A549 (cell line): ENCODE data around the gene LSP1. TPM values are rescaled to one million over a fixed set of nuclear protein-coding genes. Genes with fewer than 3 reads are reported as not detected.

Source experiments
- ATAC-seq, 2 experiments: fragments of 200-7000 bp in 1 of 2; fragments of >200 bp in 1 of 2; cut with Nextera tagmentation in 1 of 2; cut with Tn5 transposase in 1 of 2; 3 replicates each; pipeline versions ENCODE4 v1.8.0 to v1.9.1; 2018 to 2020; ENCODE audit warnings: mild to moderate bottlenecking in 1 of 2, moderate library complexity in 1 of 2
- CTCF ChIA-PET: fragments of 300-600 bp; sonication (Branson Sonifier 250); formaldehyde crosslinking; extraction: SDS; loops from one replicate; lab custom pipeline; 2021; ENCODE audit warnings: antibody characterized with exemption, inconsistent platforms; lab: Yijun Ruan, JAX
- POLR2A ChIA-PET: fragments of 350-600 bp; formaldehyde crosslinking; extraction: SDS; loops from one replicate; lab custom pipeline; 2021; ENCODE audit warnings: antibody characterized with exemption, inconsistent platforms; lab: Yijun Ruan, JAX
- DNase-seq, 2 experiments: peaks; one replicate each; pipeline versions ENCODE4 v3.0.0 to v3.0.0-alpha.2; 2011 to 2016; ENCODE audit warnings: low read depth in 1 of 2, low spot score in 1 of 2
- FAIRE-seq: peaks from 2 replicates; lab custom pipeline; 2011; peaks lifted over from hg19 to GRCh38; lab: Jason Lieb, UNC
- H3K27ac ChIP-seq, 2 experiments: fragments of >200 bp; sonication (Bioruptor Twin); formaldehyde crosslinking; 3 replicates each; pipeline ENCODE4 v1.5.1; 2016 to 2017
- H3K4me1 ChIP-seq: fragments of >200 bp; sonication (Bioruptor Twin); formaldehyde crosslinking; 3 replicates; pipeline ENCODE4 v1.6.1; 2016
- H3K4me2 ChIP-seq: fragments of >200 bp; sonication (Bioruptor Twin); formaldehyde crosslinking; 3 replicates; pipeline ENCODE4 v1.6.1; 2016
- H3K4me3 ChIP-seq: fragments of >200 bp; sonication (Bioruptor Twin); formaldehyde crosslinking; 3 replicates; pipeline ENCODE4 v1.5.1; 2016
- H3K9me3 ChIP-seq: fragments of >200 bp; sonication (Bioruptor Twin); formaldehyde crosslinking; 3 replicates; pipeline ENCODE4 v1.6.1; 2016
- EHF ChIP-seq: fragments of 250-450 bp; sonication (Bioruptor Pico); IDR thresholded peaks from 2 replicates; pipeline ENCODE4 v1.5.0; 2020; ENCODE audit warnings: mild to moderate bottlenecking
- EP300 ChIP-seq, 2 experiments: fragments of >200 bp; sonication (Bioruptor Twin); formaldehyde crosslinking; IDR thresholded peaks; 2 replicates in 1 of 2; 3 replicates in 1 of 2; pipeline ENCODE4 v1.6.1; 2016 to 2017
- ESRRA ChIP-seq: fragments of 150-350 bp; IDR thresholded peaks from 2 replicates; pipeline ENCODE4 v1.6.1; 2014; ENCODE audit warnings: mild to moderate bottlenecking, low read length, borderline replicate concordance
- FOSB ChIP-seq: fragments of 250-450 bp; sonication (Bioruptor Pico); IDR thresholded peaks from 2 replicates; pipeline ENCODE4 v1.5.0; 2020; ENCODE audit warnings: mild to moderate bottlenecking, moderate library complexity
- FOSL2 ChIP-seq, 2 experiments: fragments of 450-650 bp in 1 of 2; fragments of >200 bp in 1 of 2; sonication (Bioruptor Twin) in 1 of 2; formaldehyde crosslinking; IDR thresholded peaks; 2 replicates each; pipeline versions ENCODE4 v1.5.0 to v1.6.1; 2016 to 2020; ENCODE audit warnings: mild to moderate bottlenecking in 1 of 2, moderate library complexity in 1 of 2
- FOXS1 ChIP-seq: fragments of 250-450 bp; sonication (Bioruptor Pico); IDR thresholded peaks from 2 replicates; pipeline ENCODE4 v1.5.0; 2020; ENCODE audit warnings: mild to moderate bottlenecking, moderate library complexity
- GATA3 ChIP-seq: IDR thresholded peaks from 2 replicates; pipeline ENCODE4 v1.6.1; 2012; ENCODE audit warnings: borderline replicate concordance
- HDAC2 ChIP-seq: fragments of 200-600 bp; sonication (generic); IDR thresholded peaks from 2 replicates; pipeline ENCODE4 v1.6.1; 2016
- HEYL ChIP-seq: fragments of 250-450 bp; sonication (Bioruptor Pico); IDR thresholded peaks from 2 replicates; pipeline ENCODE4 v1.8.0; 2021; ENCODE audit warnings: mild to moderate bottlenecking, moderate library complexity
- HOXB13 ChIP-seq: fragments of 250-450 bp; sonication (Bioruptor Pico); IDR thresholded peaks from 2 replicates; pipeline ENCODE4 v1.5.0; 2020; ENCODE audit warnings: low read depth, mild to moderate bottlenecking, moderate library complexity
- HOXB5 ChIP-seq: fragments of 250-450 bp; sonication (Bioruptor Pico); IDR thresholded peaks from 2 replicates; pipeline ENCODE4 v1.5.0; 2020; ENCODE audit warnings: mild to moderate bottlenecking, moderate library complexity
- JUNB ChIP-seq: fragments of >200 bp; sonication (Bioruptor Twin); formaldehyde crosslinking; IDR thresholded peaks from 2 replicates; pipeline ENCODE4 v1.6.1; 2016
- KDM1A ChIP-seq: fragments of 200-600 bp; sonication (generic); IDR thresholded peaks from 2 replicates; pipeline ENCODE4 v1.6.1; 2016; ENCODE audit warnings: low read depth, mild to moderate bottlenecking
- NFE2L2 ChIP-seq: fragments of 150-350 bp; conservative IDR thresholded peaks from 2 replicates; pipeline ENCODE4 v1.6.1; 2014; ENCODE audit warnings: low read length
- NPAS2 ChIP-seq: fragments of 250-450 bp; sonication (Bioruptor Pico); IDR thresholded peaks from 2 replicates; pipeline ENCODE4 v1.8.0; 2022; ENCODE audit warnings: mild to moderate bottlenecking, moderate library complexity, borderline replicate concordance
- POLR2AphosphoS2 ChIP-seq: conservative IDR thresholded peaks from 2 replicates; pipeline ENCODE4 v1.6.1; 2012; ENCODE audit warnings: low read length, improper control_type of control experiment, inconsistent platforms
- RARB ChIP-seq: fragments of 250-450 bp; sonication (Bioruptor Pico); IDR thresholded peaks from 2 replicates; pipeline ENCODE4 v1.8.0; 2021; ENCODE audit warnings: mild to moderate bottlenecking, moderate library complexity
- RCOR1 ChIP-seq: fragments of 150-350 bp; IDR thresholded peaks from 2 replicates; pipeline ENCODE4 v1.6.1; 2014; ENCODE audit warnings: antibody characterized with exemption, low read length, low read depth
- TP53 ChIP-seq: fragments of 250-450 bp; sonication (Bioruptor Pico); IDR thresholded peaks from 2 replicates; pipeline ENCODE4 v1.5.0; 2021; ENCODE audit warnings: mild to moderate bottlenecking, moderate library complexity
- ZFP36 ChIP-seq: fragments of 450-650 bp; IDR thresholded peaks from 2 replicates; pipeline ENCODE4 v1.6.1; 2014; ENCODE audit warnings: borderline replicate concordance; ENCODE audit not compliant: partially characterized antibody
- ZNF302 ChIP-seq: fragments of 250-450 bp; sonication (Bioruptor Pico); IDR thresholded peaks from 2 replicates; pipeline ENCODE4 v1.9.0; 2021; ENCODE audit warnings: inconsistent platforms, mild to moderate bottlenecking, moderate library complexity
- ZSCAN20 ChIP-seq: fragments of 250-450 bp; sonication (Bioruptor Pico); IDR thresholded peaks from 2 replicates; pipeline ENCODE4 v1.8.0; 2022; ENCODE audit warnings: mild to moderate bottlenecking, moderate library complexity
- WGBS: methylation state at CpG from one replicate; pipeline ENCODE4 v1.1.6; 2017; ENCODE audit errors: missing lambda C conversion rate; 5-methylcytosine and 5-hydroxymethylcytosine counted together
- polyA plus RNA-seq, 4 experiments: library from polyadenylated mRNA; depleted of rRNA in 3 of 4; stranded (reverse); fragments of >200 nt; fragmentation: RNase III in 1 of 4; extraction: RNeasy Plus Mini Kit Qiagen cat#74134 plus additional on column Dnase treatment in 1 of 4; gene quantifications; 2 replicates in 3 of 4; 3 replicates in 1 of 4; pipeline ENCODE4 v1.2.3, GENCODE V29; 2011 to 2017
- TF ChIP-seq, protein P1 (sequence below): fragments of >200 bp; sonication (Bioruptor Twin); formaldehyde crosslinking; IDR thresholded peaks from 3 replicates; pipeline ENCODE4 v1.5.1; 2016

The LSP1 gene
- polyA plus RNA-seq, 2 of the 4 experiments (the other 2 are of a cell fraction), result 0.67 to 3.5 TPM

DNA sequence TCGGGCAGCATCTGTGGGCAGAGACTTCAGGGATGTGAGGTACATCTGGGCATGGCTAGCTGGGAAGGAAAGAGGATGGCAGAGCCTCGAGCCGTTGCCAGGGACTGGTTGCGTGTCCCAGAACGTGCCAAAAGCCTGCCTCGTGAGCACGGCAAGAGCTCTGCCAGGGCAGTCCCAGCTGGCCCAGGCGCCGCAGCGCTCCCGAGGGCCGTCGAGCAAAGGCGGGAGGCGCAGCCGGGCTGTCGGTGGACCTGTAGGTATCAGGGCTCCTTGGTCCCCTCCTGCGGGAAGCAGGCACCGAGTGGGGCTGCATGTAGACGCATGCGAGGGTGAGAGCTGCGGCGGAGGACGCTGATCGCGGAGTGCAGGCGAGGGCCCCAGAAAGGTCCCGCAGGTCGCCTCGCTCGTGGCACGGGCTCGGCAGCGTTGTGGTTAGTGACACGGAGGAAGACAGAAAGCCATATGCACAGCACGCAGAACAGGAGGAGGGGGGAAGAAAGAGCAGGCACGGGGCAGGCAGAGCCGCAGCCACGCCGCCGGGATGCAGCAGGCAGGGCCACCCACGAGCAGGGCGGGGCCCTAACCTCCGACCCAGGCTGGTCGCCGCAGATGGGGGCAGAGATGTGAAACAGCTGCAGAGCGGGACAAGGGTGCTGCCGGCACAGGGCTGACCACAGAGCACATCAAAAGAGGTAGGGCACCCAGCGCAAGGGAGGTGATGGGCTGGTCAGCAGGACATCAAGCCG lies 18.0 kb downstream of the LSP1 start:
- FAIRE-seq (no peak), DNase-seq (no peak), ATAC-seq (peak in 1 of 2 experiments; percentile 34; a peak in 3 of 6 replicates)
- Histone ChIP-seq H3K9me3 (no peaks in the 10 kb centered on the region), H3K4me1 (peaks cover 25% of the 10 kb centered on the region), H3K27ac (peak overlapping the region in 1 of 2 experiments; percentile 56; a peak in 3 of 6 replicates), H3K4me2 (peak overlapping the region; percentile 28; the same call in 1 of the 3 replicates), H3K4me3 (no peak overlapping the region)
- WGBS, result 43% methylated on average over 41 of the region's 50 CpGs
- POLR2A ChIA-PET, result no interaction called here
- 0 out of 2 replicates have a peak, but pooled peaks have one; percentile 20 for TF ChIP-seq KDM1A
- TF ChIP-seq FOXS1 (CRISPR knock-in tag), result no peak
- CTCF ChIA-PET, result interaction anchor here (0.7 to 3.5 kb wide), 15 partner anchors 11 to 280 kb away, joined by 3 to 35 read pairs (median 5); partner anchors contain the start of genes LSP1 and SYT8

DNA sequence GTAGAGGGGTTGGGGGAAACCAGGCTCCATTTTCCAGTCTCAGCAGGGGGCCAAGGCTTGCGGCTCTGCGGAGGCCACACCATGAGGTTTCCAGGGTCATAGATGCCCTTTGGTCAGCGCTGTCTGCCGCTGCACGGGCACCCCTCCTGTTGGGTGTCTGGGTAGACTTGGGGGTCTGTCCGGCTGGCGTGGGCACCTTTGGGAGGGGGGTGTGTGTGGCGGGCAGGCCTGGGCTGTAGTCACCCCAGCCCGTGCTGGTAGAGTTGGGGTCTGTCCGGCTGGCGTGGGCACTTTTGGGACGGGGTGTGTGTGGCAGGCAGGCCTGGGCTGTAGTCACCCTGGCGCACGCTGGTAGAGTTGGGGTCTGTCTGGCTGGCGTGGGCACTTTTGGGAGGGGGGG lies 18.6 kb downstream of the LSP1 start:
- TF ChIP-seq RCOR1, result no peak
- TF ChIP-seq RARB, result no peak
- TF ChIP-seq HDAC2, result no peak
- TF ChIP-seq ESRRA, result no peak
- no peak for TF ChIP-seq POLR2AphosphoS2
- no peak for TF ChIP-seq ZFP36
- TF ChIP-seq ZSCAN20 (CRISPR knock-in tag), result no peak
- TF ChIP-seq TP53, result no peak
- TF ChIP-seq GATA3, result no peak
- TF ChIP-seq, protein P1, sequence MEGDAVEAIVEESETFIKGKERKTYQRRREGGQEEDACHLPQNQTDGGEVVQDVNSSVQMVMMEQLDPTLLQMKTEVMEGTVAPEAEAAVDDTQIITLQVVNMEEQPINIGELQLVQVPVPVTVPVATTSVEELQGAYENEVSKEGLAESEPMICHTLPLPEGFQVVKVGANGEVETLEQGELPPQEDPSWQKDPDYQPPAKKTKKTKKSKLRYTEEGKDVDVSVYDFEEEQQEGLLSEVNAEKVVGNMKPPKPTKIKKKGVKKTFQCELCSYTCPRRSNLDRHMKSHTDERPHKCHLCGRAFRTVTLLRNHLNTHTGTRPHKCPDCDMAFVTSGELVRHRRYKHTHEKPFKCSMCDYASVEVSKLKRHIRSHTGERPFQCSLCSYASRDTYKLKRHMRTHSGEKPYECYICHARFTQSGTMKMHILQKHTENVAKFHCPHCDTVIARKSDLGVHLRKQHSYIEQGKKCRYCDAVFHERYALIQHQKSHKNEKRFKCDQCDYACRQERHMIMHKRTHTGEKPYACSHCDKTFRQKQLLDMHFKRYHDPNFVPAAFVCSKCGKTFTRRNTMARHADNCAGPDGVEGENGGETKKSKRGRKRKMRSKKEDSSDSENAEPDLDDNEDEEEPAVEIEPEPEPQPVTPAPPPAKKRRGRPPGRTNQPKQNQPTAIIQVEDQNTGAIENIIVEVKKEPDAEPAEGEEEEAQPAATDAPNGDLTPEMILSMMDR, result no peak
- Histone ChIP-seq H3K4me3 (no peak overlapping the region), H3K4me1 (peaks cover 30% of the 10 kb centered on the region), H3K4me2 (no peak overlapping the region), H3K9me3 (no peaks in the 10 kb centered on the region), H3K27ac (no peak overlapping the region; a peak in 1 of 6 replicates)
- DNase-seq (no peak), ATAC-seq (no peak), FAIRE-seq (no peak)
- ChIA-PET CTCF (interaction anchor here (1.2 to 3.5 kb wide), 6 partner anchors 10 to 279 kb away, joined by 3 to 35 read pairs (median 20); partner anchors contain the start of gene SYT8), POLR2A (no interaction called here)
- WGBS, result 81% methylated on average over 5 of the region's 15 CpGs

DNA sequence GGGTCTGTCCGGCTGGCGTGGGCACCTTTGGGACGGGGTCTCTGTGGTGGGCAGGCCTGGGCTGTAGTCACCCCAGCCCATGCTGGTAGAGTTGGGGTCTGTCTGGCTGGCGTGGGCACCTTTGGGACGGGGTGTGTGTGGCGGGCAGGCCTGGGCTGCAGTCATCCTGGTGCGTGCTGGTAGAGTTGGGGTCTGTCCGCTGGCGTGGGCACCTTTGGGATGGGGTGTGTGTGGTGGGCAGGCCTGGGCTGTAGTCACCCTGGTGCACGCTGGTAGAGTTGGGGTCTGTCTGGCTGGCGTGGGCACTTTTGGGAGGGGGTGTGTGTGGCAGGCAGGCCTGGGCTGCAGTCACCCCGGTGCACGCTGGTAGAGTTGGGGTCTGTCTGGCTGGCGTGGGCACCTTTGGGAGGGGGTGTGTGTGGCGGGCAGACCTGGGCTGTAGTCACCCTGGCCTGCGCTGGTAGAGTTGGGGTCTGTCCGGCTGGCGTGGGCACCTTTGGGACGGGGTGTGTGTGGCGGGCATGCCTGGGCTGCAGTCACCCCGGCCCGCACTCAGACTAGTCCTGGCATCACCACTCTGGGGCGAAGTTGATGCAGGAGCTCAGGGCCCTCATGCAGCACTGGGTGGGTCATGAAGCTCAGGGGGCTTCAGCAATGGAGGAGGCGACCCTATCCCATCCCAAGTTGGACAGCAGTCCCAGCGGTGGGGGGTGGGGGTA lies 19.5 kb downstream of the LSP1 start:
- no peak for TF ChIP-seq NFE2L2
- no peak for TF ChIP-seq FOSL2 (IDR thresholded peaks at IDR 0.05)
- TF ChIP-seq FOSL2 (CRISPR knock-in tag; IDR thresholded peaks at IDR 0.05), result no peak
- no peak for TF ChIP-seq HDAC2
- no peak for TF ChIP-seq EP300 (IDR thresholded peaks at IDR 0.05)
- TF ChIP-seq, protein P1, result no peak
- TF ChIP-seq FOXS1 (CRISPR knock-in tag), result no peak
- no peak for TF ChIP-seq JUNB
- no peak for TF ChIP-seq EHF
- no peak for TF ChIP-seq ZNF302 (CRISPR knock-in tag)
- no peak for TF ChIP-seq HOXB5 (CRISPR knock-in tag)
- TF ChIP-seq HOXB13 (CRISPR knock-in tag), result no peak
- no peak for TF ChIP-seq HEYL (CRISPR knock-in tag)
- TF ChIP-seq NPAS2, result no peak
- TF ChIP-seq FOSB (CRISPR knock-in tag), result no peak
- WGBS, result 69% methylated on average over 10 of the region's 25 CpGs
- DNase-seq, result no peak
- CTCF ChIA-PET, result interaction anchor here (0.6 to 1.5 kb wide), 4 partner anchors 10 to 281 kb away, joined by 3 read pairs; no protein-coding TSS in a partner anchor
- no peak overlapping the region for H3K4me2 ChIP-seq
- POLR2A ChIA-PET, result no interaction called here
- no peak overlapping the region for H3K4me3 ChIP-seq
- FAIRE-seq, result no peak
- H3K9me3 ChIP-seq, result no peaks in the 10 kb centered on the region
- peak overlapping the region in 1 of 2 experiments; percentile 38; a peak in 2 of 6 replicates for H3K27ac ChIP-seq
- ATAC-seq, result no peak
- peaks cover 35% of the 10 kb centered on the region for H3K4me1 ChIP-seq
